ENCODE measurements around the gene JMJD6. TPM values are rescaled to one million over a fixed set of nuclear protein-coding genes. Genes with fewer than 3 reads are reported as not detected.
A peak's percentile ranks its signal among the peaks of the same experiment; 100 is the strongest.

The JMJD6 gene
- total RNA-seq, 4 donors from 2014 or later: 29.7 to 42.9 (median 41.7) TPM

GRCh38 chr17:76695059-76695831, 31.2 kb downstream of the JMJD6 start:
- peaks cover 53 to 56% of the 10 kb centered on the region in 2 donors for H3K4me1 ChIP-seq
- DNase-seq (no peak), ATAC-seq (no peak)
- in situ Hi-C loops (cut with MboI; ENCODE audit: low sequenced_read_pairs in 4 of 4): no loop called here
- TF ChIP-seq, protein P1, sequence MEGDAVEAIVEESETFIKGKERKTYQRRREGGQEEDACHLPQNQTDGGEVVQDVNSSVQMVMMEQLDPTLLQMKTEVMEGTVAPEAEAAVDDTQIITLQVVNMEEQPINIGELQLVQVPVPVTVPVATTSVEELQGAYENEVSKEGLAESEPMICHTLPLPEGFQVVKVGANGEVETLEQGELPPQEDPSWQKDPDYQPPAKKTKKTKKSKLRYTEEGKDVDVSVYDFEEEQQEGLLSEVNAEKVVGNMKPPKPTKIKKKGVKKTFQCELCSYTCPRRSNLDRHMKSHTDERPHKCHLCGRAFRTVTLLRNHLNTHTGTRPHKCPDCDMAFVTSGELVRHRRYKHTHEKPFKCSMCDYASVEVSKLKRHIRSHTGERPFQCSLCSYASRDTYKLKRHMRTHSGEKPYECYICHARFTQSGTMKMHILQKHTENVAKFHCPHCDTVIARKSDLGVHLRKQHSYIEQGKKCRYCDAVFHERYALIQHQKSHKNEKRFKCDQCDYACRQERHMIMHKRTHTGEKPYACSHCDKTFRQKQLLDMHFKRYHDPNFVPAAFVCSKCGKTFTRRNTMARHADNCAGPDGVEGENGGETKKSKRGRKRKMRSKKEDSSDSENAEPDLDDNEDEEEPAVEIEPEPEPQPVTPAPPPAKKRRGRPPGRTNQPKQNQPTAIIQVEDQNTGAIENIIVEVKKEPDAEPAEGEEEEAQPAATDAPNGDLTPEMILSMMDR (IDR thresholded peaks at IDR 0.05 in 4 of 5, conservative IDR thresholded peaks at IDR 0.05 in 1 of 5): no peak
- no peak for TF ChIP-seq POLR2A (IDR thresholded peaks at IDR 0.05)
- H3K27me3 ChIP-seq: no peaks in the 10 kb centered on the region
- H3K9me3 ChIP-seq: no peaks in the 10 kb centered on the region
- H3K27ac ChIP-seq: peak overlapping the region; percentile 65 to 88 (median 76)
- intact Hi-C loops (cut with DNase I; ENCODE audit: low total_unique reads): no loop called here
- H3K36me3 ChIP-seq: no peaks in the 10 kb centered on the region
- H3K4me3 ChIP-seq: no peak overlapping the region

DNA sequence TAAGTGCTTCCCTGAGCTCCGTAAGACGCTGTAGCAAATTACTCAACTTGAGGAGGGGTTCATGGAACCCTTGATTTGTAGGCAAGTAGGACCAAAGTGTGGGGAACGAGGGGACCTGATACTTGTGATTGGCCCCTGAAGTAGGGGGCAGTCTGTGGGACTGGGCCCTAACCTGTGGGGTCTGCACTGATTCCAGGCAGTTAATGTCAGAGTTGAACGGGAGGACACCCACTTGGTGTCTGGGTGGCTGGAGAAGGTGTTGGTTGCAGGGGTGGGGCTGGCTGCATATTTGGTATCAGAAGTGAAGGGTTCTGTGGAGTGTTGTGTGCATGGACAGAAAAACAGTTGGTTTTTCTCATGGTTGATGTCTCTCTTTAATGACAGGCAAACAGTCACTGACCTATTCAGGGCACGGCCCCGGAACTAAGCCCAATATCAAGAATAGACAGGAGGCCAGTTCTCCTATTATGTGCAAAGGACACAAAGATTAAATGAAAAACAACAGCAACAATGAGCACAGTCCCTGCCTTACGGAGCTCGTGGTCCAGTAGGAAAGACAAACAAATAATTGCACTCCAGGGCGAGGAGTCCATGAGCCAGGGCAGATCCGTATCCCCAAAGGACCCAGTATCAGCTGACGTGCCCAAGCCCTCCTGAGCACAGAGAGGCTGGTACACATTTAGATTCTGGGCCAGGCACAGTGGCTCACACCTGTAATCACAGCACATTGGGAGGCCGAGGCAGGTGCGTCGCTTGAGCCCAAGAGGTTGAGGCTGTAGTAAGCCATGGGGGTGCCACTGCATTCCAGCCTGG, 34.8 kb downstream of the JMJD6 start:
- peak overlapping the region in 1 of 4 donors; percentile 38 for H3K27ac ChIP-seq
- H3K9me3 ChIP-seq: no peaks in the 10 kb centered on the region
- ATAC-seq (no peak), DNase-seq (no peak)
- no peak overlapping the region for H3K4me3 ChIP-seq
- in situ Hi-C loops (cut with MboI; ENCODE audit: low sequenced_read_pairs in 4 of 4): no loop called here
- no peaks in the 10 kb centered on the region for H3K36me3 ChIP-seq
- TF ChIP-seq POLR2A (IDR thresholded peaks at IDR 0.05): no peak
- TF ChIP-seq, protein P1 (IDR thresholded peaks at IDR 0.05 in 4 of 5, conservative IDR thresholded peaks at IDR 0.05 in 1 of 5): no peak
- intact Hi-C loops (cut with DNase I; ENCODE audit: low total_unique reads): no loop called here
- no peaks in the 10 kb centered on the region for H3K27me3 ChIP-seq
- peaks cover 48 to 50% of the 10 kb centered on the region in 2 donors for H3K4me1 ChIP-seq

GRCh38 chr17:76690596-76691280, 35.7 kb downstream of the JMJD6 start:
- ATAC-seq (no peak), DNase-seq (no peak)
- H3K4me1 ChIP-seq: peaks cover 42 to 47% of the 10 kb centered on the region in 2 donors
- no peaks in the 10 kb centered on the region for H3K9me3 ChIP-seq
- no peak overlapping the region for H3K4me3 ChIP-seq
- in situ Hi-C loops (cut with MboI; ENCODE audit: low sequenced_read_pairs in 4 of 4): no loop called here
- no peaks in the 10 kb centered on the region for H3K27me3 ChIP-seq
- intact Hi-C loops (cut with DNase I; ENCODE audit: low total_unique reads): no loop called here
- no peak for TF ChIP-seq POLR2A (IDR thresholded peaks at IDR 0.05)
- TF ChIP-seq, protein P1 (IDR thresholded peaks at IDR 0.05 in 4 of 5, conservative IDR thresholded peaks at IDR 0.05 in 1 of 5): no peak
- H3K36me3 ChIP-seq: no peaks in the 10 kb centered on the region
- no peak overlapping the region for H3K27ac ChIP-seq

DNA sequence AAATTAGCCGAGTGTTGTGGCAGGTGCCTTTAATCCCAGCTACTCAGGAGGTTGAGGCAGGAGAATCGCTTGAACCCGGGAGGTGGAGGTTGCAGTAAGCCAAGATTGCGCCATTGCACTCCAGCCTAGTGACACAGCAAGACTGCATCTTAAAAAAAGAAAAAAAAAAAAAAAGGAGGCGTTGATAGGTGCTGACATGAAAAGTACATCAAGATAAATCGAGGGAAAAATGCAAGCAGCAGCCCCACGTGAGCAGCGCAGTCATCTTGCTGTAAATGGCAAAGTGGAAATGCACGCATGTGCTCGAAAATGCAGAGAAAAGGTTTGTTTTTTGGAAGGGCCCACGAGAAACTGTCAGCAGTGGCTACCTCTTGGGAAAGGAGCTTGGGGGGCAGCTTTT, 36.5 kb downstream of the JMJD6 start:
- no peaks in the 10 kb centered on the region for H3K36me3 ChIP-seq
- no peaks in the 10 kb centered on the region for H3K9me3 ChIP-seq
- ATAC-seq (no peak), DNase-seq (no peak)
- in situ Hi-C loops (cut with MboI; ENCODE audit: low sequenced_read_pairs in 4 of 4): no loop called here
- H3K4me1 ChIP-seq: peaks cover 36 to 46% of the 10 kb centered on the region in 2 donors
- no peaks in the 10 kb centered on the region for H3K27me3 ChIP-seq
- H3K27ac ChIP-seq: peak overlapping the region in 1 of 4 donors; percentile 83
- TF ChIP-seq POLR2A (IDR thresholded peaks at IDR 0.05): no peak
- TF ChIP-seq, protein P1 (IDR thresholded peaks at IDR 0.05 in 4 of 5, conservative IDR thresholded peaks at IDR 0.05 in 1 of 5): no peak
- intact Hi-C loops (cut with DNase I; ENCODE audit: low total_unique reads): no loop called here
- H3K4me3 ChIP-seq: no peak overlapping the region
